Activated CD4-positive, alpha-beta T cell treated with anti-CD3 and anti-CD28 coated beads for 36 hours (primary cell): ENCODE results near the gene SLC10A1. TPM values are rescaled to one million over a fixed set of nuclear protein-coding genes. Genes with fewer than 3 reads are reported as not detected.

Experiments used
- total RNA-seq, 2 experiments: library from RNA; stranded (reverse); gene quantifications; one replicate each; pipeline ENCODE4 v1.2.3, GENCODE V29; 2021

SLC10A1 gene
- total RNA-seq, 2 experiments from 2014 or later = not detected

Other genes starting within 250 kb of the SLC10A1 start
- not detected for gene CCDC177, start 222.4 kb downstream of the SLC10A1 start, total RNA-seq
- gene SUSD6, start 185.6 kb downstream of the SLC10A1 start, total RNA-seq = 10 to 100 TPM; 57.9 to 59.3 TPM
- 100 to 1,000 TPM; 265 to 319 TPM for gene SRSF5, start 30.1 kb downstream of the SLC10A1 start, total RNA-seq
- not detected for gene SMOC1, start 82.2 kb upstream of the SLC10A1 start, total RNA-seq